T-helper 9 cell (primary cell): ENCODE results near the gene CFAP141.

Experiments used
- DNase-seq: peaks from one replicate; pipeline ENCODE4 v3.0.0-alpha.2; 2020

The CFAP141 gene

GRCh38 chr1:154170547-154171222 lies 35.4 kb downstream of the CFAP141 start:
- DNase-seq = no peak

DNA sequence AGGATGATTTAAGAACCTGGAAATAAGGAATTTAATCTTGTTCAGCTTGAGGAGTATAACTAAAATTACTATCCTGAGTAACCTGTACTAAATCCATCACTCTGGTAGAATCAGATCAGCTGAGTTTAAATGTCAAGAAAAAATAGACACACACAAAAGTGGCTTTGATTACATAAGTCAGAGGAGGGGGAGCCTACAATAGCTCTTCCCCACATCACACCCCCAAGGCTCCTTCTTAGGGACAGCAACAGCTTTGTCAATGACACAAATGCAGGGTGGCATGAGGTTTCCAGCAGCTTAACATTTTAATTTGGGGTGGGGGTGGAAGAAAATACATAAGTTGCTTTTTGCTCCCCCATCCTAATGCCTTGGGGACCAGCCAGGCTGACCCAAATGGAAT lies 38.7 kb downstream of the CFAP141 start:
- DNase-seq = no peak

GRCh38 chr1:154166207-154166606 lies 39.9 kb downstream of the CFAP141 start:
- no peak for DNase-seq

GRCh38 chr1:154159554-154159953 lies 46.6 kb downstream of the CFAP141 start:
- no peak for DNase-seq

GRCh38 chr1:154158307-154159125 lies 47.6 kb downstream of the CFAP141 start:
- no peak for DNase-seq

DNA sequence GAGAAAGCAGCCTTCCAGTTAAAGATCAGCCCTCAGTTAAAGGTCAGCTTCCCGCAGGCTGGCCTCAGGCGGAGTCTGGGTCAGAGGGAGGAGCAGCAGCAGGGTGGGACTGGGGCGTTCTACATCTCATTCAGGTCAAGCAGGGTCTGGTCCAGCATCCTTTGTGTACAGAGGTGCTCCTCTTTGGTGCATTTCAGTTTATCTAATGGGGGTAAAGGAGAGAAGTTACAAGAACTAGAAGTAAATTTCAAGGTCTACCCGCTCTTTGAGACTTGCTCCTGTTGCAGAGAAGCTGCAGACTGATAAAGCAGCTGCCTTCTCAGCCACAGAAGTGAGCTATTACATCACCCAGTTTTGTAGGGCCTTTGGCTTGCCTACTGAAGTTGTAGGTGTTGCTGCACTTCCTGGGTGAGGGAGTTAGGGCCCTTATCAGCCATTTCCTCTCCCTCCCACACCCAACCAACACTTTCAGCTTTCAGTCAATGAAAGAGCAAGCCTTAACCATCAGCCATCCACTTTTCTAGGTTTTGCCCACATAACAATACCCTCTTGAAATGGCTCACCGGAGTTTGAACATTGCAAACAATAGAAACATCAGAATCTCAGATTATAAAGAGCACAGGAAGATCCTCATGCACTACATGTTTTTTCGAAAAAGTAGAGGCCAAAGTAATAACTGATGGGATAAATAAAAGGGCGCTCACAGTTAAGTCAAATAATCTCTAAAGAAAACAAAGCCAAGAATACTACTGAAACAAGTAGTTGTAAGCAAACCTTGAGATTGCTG lies 48.4 kb downstream of the CFAP141 start:
- DNase-seq = peak; percentile 48

GRCh38 chr1:154155251-154155650 lies 50.9 kb downstream of the CFAP141 start:
- no peak for DNase-seq

DNA sequence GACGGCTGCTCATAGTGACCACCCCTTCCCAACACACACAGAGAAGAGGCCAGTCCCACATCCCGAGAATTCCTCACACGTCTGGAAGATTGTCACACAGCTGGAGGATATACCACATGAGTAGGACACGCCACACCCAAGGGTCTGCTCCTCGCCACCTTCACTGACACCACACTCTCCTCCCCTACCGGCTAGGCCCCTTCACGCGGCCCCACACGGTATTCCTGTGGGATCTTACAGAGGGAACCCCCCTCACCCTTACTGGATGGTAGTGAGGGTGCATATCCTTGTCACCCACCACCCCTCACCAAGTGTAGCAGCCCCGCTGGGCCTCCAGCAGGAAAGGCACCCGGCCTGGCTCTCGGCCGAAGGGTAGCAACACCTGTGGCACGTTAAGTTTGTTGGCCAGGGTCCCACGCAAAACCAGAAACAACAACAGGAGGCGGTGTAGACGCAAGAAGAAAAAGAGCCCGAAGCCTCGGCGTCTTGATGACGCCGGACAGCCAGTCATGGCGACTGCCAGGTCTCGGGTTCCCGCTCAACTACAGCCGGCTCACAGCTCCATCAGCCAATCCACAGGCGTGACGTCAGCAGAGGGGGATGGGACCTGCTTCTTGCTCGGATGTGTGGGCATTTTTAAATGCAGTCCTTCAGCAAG lies 51.5 kb downstream of the CFAP141 start, which contains the start of gene NUP210L:
NUP210L (minus strand) TSS at position 540 of the 658 bp plus-strand sequence.
- no peak for DNase-seq

DNA sequence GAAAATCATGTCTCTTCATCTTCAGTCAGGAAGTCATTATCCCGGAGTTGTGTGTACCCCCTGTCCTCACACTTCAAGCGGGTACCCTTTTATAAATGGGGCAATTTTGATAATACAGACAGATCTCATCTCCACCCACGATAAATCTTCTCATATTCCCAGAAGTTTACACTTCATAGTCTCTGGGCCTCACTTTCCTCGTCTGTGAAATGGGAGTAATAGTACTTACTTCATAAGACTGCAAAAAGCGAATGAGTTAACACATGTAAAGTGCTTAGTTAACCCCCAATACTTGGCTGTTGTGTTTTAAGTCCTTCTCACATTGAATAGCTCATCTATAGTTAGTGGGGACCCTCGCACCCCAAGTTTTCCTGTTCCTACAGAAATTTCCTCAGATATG lies 52.1 kb downstream of the CFAP141 start:
- DNase-seq = no peak

- DNase-seq = no peak
Measured at GRCh38 chr1:154151311-154151710, 54.8 kb downstream of the CFAP141 start.
